Activated T-cell treated with anti-CD3 and anti-CD28 coated beads for 1 hour (primary cell): Measurements from ENCODE around the gene MTRR.

ENCODE experiments used
- DNase-seq: peaks from one replicate; pipeline ENCODE4 v3.0.0-alpha.2; 2020; ENCODE audit warnings: low read depth

MTRR gene

GRCh38 chr5:7868773-7869473 is at the start of gene MTRR, which contains the start of gene FASTKD3:
Gene MTRR, plus strand, starts transcription at chr5:7869148. Its CDS starts 1,647 bp downstream, at chr5:7870795.
Gene FASTKD3, minus strand, starts transcription at chr5:7869031. Its CDS starts 948 bp downstream, at chr5:7868083.
- DNase-seq = peak; percentile 80

GRCh38 chr5:7822449-7822848 is 46.5 kb upstream of the MTRR start:
- DNase-seq = no peak

- DNase-seq = no peak
Measured at GRCh38 chr5:7823594-7823993, 45.4 kb upstream of the MTRR start.

DNA sequence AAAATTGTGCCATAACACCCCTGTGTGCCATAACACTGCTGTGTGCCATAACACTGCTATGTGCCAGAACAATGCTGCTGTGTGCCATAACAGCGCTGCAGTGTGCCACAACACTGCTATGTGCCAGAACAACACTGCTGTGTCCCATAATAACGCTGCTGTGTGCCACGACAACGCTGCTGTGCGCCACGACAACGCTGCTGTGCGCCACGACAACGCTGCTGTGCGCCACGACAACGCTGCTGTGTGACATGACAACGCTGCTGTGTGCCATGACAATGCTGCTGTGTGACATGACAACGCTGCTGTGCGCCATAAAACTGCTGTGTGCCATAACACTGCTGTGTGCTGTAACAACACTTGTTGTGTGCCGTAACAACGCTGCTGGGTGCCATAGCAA is 44.0 kb upstream of the MTRR start:
- DNase-seq = no peak

DNA sequence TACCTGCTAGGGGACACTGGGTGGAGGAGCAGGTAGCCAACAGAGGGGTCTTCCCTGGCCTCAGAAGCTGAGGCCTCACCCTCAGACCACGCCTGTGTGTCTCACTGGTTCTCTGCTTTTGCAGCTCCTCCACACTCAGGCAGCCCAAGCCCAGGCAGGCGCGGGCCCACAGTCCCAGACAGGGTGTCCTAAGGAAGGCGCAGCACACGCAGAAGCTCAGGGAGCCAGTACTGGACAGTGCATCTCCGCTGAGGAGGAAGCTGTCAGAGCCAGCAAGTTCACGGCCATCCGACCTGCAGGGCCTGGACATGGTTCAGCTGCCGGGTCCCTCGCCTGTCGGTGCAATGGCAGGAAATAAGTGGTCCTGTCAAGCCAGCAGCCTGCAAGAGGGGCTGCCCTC is 43.3 kb upstream of the MTRR start:
- DNase-seq = no peak

GRCh38 chr5:7827610-7828009 is 41.3 kb upstream of the MTRR start:
- DNase-seq = no peak

DNA sequence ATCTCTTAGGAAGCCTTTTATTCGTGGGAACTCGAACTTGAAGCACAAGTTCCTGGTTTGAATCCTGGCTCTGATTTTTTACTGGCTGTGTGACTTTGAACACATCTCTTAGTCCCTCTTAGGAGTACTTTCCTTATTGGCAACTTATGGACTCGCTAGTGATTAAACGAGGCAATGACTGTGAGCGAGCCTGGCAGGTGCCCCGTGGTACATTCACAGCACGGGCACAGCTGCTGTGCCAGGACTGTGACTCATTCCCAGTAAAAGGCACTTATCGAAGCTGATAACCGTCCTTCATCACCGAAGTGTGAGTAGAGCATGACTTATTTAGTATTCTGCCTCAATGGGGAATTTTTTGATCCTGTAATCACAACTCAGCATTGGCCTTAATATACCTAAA is 40.7 kb upstream of the MTRR start:
- DNase-seq = no peak

DNA sequence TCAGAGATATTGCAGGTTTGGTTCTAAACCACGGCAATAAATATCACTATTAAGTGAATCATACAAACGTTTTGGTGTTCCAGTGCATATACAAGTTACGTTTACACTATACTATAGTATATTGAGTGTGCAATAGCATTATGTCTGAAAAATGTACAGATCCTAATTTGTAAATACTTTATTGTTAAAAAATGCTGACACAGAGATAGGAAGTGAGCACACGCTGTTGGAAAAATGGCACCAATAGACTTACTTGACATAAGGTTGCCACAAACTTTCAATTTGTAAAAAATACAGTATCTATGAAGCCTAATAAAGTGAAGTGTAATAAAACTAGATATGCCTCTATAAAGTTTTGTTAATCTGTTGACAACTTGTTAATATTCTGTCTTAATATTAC is 34.0 kb upstream of the MTRR start:
- DNase-seq = no peak

DNA sequence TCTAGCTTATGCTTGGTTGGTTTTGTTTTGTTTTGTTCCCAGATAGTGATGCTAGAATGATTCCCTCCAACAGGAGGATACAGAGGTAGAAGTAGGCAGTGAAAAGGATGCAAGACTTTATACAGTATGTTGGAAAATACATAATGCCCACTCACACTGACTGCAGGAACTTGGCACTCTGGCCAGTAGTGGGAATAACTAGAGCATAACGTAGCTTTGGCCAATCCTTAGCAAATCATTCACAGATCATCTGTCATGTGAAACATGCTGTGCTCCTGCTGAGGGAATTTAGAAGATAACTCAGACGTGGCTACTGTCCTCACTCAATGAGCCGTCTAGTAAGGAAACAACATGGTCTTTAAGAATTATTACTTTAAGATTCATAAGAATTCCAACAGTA is 31.5 kb upstream of the MTRR start:
- DNase-seq = no peak

DNA sequence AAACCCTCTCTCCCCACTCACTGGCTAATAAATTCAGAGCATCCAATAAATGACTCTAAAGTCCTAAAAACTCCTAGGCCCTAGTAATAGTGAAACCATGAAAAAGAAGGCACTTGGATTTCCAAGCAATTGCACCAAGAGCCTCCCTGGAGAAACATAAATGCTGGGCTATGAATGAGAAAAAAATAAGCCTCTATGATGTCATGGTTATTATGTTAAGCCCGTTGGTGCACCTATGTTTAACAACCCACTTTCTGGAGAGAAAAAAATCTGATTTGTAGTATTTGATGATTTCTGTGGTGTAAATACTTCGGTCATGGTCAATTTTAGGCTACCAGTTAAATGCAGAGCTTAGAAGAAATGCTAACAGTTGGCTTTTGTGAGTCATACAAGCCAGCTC is 26.4 kb upstream of the MTRR start:
- no peak for DNase-seq

DNA sequence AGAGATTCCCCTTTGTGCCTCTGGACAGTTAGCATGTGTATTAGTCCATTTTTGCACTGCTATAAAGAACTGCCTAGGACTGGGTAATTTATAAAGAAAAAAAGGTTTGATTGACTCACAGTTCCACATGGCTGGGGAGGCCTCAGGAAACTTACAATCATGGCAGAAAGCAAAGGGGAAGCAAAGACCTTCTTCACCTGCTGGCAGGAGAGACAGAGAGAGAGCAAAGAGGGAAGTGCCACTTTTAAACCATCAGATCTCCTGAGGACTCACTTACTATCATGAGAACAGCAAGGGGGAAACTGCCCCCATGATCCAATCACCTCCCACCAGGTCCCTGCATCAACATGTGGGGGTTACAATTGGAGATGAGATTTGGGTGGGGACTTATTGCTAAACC is 24.0 kb upstream of the MTRR start:
- no peak for DNase-seq

GRCh38 chr5:7845557-7845956 is 23.4 kb upstream of the MTRR start:
- DNase-seq = no peak

DNA sequence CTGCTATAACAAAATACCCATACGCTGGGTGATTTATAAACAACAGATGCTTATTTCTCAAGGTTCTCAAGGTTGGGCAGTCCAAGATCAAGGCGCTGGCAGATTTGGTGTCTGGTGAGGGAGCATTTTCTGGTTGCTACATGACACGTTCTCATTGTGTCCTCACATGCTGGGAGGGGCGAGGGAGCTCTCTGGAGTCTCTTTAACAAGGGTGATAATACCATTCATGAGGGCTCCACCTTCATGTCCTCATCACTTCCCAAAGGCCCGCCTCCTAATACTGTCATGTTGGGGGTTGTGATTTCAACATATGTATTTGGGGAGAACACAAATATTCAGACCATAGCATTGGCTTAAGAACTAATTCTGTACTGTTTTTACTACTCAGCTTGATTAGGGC is 22.6 kb upstream of the MTRR start:
- no peak for DNase-seq

DNA sequence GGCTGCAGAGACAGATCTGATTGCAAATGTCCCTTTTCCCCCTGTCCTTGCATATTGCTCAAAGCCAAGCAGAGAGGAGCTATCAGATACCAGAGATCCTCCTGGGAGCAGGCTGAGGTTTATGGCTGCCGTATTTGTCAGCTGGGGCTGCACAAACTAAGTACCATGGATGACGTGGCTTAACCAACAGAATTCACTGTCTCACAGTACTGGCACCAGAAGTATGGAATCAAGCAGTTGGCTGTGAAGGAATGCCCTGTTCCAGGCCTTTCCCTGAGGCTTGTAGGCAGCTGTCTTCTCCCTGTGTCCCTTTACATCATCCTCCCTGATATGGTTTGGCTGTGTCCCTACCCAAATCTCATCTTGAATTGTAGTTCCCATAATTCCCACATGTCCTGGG is 20.7 kb upstream of the MTRR start:
- no peak for DNase-seq

GRCh38 chr5:7849681-7850394 is 19.1 kb upstream of the MTRR start:
- DNase-seq = no peak

DNA sequence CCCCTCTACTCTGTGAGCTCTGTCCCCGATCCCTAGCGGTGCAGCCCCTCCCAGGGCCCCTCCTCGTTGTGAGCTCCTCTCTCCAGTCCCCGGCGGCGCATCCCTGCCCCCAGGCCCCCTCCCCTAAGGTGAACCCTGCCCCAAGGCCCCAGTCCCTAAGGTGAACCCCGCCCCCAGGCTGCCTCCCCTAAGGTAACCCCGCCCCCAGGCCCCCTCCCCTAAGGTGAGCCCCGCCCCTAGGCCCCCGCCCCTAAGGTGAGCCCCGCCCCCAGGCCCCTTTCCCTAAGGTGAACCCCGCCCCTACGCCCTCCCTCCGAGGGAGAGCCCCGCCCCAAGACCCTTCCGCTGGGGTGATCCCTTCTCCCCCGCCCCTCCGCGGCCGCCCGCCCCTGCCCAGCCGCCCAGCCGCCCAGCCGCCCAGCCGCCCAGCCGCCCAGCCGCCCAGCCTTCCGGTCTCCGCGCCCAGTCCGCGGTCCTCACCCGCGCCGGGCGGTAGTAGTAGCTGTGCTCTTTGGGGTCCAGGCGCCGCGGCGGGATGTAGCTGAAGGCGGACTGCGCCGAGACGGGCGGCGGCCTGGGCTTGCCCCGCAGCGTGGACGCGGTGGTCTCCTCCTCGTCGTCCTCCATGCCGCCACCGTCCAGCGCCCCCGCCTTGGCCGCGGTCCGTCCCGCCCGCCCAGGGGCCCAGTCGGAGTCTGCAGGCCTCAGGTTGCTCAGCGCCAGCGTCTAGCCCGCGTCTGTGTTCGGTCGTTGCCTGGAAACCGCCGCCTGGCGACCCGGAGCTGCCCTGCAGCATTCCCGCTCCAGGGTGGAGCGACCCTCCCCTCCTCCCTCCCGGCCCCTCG is 18.3 kb upstream of the MTRR start, which contains the start of gene CFAP90:
CFAP90 (minus strand) TSS at position 739 of the 845 bp plus-strand sequence; CDS start at position 627, 112 bp downstream.
- DNase-seq = peak; percentile 22

- no peak for DNase-seq
Measured at GRCh38 chr5:7851240-7851592, 17.7 kb upstream of the MTRR start.

DNA sequence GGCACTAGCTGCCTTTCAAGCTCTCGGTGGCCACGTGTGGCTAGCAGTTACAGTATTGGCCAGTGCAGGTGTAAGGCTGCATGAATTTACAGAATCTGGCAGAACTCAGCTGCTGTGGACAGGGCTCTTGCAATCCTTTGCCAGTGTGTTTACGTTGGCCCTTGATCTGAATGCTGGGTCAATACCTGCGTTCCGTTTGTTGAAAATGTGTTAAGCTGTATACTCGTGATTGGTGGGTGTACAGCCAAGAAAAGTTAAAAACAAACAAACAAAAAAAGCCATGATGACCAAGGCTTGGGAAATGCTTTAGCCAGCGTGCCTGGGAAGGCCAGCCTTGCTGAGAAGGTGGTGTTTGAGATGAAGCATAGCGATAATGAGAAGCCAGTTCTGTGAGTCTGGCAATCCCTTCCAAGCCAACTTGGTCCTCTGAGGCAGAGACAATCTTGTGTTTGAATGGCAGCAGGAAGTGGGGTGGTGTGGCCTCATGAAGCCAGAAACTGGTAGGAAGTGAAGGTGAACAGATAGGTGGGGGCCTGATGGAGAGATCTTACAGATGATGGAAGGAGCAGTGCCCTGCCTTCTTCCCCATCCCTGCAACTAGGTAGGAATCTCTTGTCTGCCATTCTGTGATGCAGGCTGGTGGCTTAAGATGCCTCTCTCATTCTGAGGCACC is 17.2 kb upstream of the MTRR start:
- DNase-seq = no peak

- no peak for DNase-seq
Measured at GRCh38 chr5:7852542-7852941, 16.4 kb upstream of the MTRR start.

GRCh38 chr5:7852988-7853387 is 16.0 kb upstream of the MTRR start:
- DNase-seq = no peak

DNA sequence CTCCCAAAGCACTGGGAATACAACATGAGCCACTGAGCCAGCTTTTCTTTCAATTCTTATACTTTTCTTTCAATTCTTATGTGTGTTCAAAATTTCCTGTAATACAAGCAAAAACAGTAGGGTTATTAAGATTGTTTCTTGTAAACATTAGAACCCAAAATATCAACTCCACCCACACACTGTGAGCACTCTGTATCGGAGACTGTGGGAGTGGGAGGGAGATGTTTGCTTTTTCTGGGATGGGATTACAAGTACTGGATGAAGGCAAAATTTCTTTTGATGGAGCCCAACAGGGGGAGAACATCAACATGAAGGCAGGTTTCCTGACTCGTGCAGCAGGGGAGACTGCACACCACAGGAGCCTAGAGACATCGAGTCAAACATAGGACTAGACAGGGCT is 13.3 kb upstream of the MTRR start:
- no peak for DNase-seq

DNA sequence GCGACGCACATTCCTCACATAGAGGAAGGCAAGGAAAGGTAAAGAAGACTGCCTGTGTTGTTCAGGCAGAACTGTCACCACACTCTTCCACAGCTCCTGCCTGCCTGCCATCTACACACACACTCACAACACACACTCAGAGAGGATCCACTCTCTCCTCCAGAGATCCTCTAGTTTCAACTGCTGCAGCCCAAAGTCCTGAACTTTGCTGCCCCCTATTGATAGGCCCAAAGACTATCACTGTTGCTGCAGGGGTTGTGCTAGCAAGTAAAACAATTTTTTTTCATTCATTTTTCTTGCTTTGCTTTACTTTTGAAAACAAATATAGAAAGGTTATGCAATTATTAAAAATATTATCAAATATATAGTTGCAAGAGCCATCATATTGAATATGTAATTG is 12.1 kb upstream of the MTRR start:
- no peak for DNase-seq
